GOT3 (cell line): ENCODE data around the gene UNC45B.
"Not testable (repeated sequence)": the region's sequence is repeated elsewhere in the genome, so short reads cannot be mapped to it uniquely, and the experiment has no call there.

Source experiments
- DNase-seq: peaks from one replicate; lab custom pipeline; 2025; ENCODE audit warnings: mixed read lengths; lab: John Stamatoyannopoulos, UW

The UNC45B gene

DNA sequence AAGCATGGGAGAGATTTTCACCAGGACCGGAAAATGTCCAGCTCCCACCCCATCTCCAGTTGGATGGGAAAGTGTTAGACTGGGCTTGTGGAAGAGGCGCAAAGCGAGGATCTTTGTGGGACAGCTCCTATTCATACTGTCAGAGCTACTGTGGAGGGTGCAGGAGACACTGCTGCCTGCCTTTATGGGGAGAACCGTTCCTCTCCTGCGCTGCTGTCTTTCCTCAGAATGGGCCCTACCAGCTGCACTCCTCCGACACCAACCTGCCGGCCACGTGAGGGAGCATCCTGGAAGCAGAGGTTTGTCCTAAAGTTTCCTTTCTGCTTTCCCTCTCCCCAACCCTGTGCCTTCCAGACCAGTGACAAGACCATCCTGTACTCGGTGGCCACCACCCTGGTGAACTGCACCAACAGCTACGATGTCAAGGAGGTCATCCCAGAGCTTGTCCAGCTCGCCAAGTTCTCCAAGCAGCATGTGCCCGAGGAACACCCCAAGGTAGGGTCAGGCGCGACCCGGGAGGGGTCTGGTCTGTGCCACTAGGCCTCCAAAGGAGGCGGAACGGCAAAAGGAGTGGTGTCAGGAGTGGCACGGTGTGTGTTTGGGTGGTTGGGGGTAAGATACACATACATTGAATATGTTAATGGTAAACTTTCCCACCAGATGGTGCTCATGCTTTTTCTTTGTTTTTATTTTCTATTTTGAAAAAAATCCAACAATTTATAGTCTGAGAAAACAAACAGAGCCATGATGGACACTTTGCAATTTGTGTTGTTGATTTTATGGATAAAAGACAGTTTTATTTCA lies 23.6 kb downstream of the UNC45B start:
- no peak for DNase-seq

DNA sequence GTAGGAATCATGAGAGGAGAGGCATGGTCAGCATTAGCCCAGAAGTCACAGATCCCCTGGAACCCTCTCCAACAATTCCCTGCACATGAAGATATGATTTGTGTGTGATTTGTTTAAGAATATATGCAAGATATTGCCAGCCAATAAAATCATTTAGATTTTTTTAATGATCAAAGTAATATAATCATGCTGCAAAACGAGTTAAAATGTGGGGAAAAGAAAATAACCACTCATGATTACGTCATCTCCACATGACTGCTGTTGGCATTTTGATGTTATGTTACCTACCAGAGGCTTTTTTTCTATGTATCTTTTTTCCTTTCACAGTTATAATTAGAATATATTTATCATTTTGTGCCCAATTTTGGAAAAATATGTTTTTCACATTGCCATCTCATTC lies 24.2 kb downstream of the UNC45B start:
- DNase-seq, result no peak

DNA sequence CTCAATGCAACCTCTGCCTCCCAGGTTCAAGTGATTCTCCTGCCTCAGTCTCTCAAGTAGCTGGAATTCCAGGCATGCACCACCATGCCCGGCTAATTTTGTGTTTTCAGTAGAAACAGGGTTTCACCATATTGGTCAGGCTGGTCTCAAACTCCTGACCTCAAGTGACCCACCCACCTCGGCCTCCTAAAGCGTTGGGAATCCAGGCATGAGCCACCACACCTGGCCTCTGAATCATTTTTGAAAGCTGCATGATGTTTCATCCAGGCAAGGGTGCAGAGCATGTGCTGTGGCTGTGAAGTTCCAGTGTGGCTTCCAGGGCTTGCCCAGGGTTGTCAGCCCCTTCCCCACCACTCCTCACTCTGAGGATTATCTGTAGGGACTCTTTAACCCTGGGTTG lies 24.7 kb downstream of the UNC45B start:
- not testable (repeated sequence) for DNase-seq

DNA sequence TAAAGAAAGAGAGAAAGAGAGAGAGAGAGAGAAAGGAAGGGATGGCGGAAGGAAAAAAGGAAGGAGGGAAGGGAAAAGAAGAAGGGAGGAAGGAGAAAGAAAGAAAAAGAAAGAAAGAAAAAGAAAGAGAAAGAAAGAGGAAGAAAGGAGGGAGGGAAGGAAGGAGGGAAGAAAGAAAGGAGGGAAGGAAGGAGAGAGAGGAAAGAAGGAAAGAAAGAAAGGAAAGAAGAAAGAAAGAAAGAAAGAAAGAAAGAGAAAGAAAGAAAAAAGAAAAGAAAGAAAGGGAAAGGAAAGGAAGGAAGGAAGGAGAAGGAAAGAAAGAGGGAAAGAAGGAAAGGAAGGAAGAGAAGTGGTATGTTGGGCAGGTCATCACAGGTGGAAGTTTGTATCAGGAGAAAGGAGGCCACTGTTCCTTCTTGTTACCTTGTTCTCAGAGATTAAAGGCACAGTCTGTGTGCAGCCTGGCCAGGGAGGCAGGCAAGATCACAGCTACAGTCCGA lies 27.3 kb downstream of the UNC45B start:
- DNase-seq, result no peak

DNA sequence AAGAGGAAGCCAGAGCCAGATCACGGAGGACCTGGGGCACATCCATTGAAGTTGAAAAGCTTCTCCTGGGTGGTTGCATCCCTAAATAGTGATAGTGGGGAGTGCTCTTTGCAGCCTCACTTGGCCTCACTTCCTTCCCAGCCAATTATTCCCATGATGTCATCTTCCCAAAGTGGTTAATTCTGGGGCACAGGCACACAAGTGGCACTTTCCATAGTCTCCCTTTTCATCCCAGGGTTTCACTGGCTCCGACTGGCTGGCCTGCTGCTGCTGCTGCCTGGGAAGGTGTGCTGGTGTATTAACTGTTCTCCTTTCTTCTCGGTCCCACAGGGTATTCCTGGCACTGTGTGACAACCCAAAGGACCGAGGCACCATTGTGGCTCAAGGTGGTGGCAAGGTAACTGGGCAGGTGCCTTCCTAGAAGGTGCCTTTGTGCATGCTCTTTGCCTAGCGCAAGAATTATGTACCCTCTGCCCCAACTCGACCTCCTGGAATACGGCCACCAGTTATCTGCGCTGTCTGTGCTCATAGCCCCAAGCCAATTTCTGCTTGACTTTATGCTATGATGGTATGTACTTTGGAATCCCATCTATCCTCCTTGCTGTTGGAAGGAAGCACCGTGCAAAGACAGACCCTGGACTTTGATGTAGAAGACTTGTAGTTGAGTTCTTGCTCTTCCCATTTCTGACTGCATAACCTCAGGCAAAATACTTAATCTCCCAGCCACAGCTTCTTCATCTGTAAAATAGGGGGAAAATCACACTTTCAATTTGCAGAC lies 28.2 kb downstream of the UNC45B start:
- no peak for DNase-seq

DNA sequence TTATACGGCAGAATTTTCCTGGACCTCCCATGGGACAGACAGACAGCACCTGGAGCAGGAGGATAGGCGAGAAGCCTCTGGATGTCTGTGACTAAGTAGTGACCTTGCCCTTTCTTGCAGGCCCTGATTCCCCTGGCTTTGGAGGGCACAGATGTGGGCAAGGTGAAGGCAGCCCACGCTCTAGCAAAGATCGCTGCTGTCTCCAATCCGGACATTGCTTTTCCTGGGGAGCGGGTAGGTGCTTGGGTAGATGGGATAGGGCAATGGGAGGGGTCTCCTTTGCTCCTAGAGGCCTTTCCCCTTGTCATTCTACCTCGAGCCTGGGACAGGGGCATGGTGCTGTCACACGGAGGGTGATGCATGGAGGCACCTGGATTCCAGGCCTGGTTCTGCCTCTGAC lies 29.3 kb downstream of the UNC45B start:
- DNase-seq, result no peak

DNA sequence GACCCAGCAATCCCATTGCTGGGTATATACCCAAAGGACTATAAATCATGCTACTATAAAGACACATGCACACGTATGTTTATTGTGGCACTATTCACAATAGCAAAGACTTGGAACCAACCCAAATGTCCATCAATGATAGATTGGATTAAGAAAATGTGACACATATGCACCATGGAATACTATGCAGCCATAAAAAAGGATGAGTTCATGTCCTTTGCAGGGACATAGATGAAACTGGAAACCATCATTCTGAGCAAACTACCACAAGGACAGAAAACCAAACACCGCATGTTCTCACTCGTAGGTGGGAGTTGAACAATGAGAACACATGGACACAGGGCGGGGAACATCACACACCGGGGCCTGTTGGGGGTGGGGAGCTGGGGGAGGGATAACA lies 31.8 kb downstream of the UNC45B start:
- DNase-seq, result not testable (repeated sequence)

DNA sequence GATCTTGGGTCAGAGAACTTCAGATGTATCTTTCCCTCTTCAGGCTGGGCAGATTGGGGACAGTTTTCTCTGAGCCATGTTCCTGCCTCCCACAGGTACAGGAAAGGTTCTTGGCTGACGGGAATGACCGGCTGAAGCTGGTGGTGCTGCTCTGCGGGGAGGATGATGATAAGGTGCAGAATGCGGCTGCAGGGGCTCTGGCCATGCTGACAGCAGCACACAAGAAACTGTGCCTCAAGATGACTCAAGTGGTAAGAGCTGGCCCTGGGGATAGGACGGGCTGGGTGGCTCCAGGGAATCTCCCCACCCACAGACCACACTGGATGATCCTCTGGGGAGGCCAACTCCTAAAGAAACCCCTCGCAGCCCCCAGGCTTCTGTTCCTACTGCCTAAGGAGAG lies 35.7 kb downstream of the UNC45B start:
- no peak for DNase-seq

DNA sequence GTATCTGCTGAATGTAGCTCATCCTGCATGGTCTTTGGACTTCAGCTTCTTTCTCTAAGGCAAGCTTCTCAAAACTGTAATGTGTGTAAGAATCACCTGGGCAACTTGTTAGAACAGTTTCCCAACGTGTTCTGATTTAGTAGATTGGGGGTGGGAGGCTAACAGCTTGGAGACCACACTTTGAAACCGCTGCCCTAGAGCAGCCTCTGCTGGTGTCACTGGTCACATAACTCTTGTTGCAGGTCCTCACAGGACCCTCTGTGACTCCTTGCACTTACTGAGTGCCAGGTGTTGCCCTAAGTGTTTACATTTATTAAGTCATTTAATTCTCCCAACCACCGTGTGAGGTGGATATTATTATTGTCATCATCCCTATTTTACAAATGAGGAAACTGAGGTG lies 36.7 kb downstream of the UNC45B start:
- DNase-seq, result no peak

DNA sequence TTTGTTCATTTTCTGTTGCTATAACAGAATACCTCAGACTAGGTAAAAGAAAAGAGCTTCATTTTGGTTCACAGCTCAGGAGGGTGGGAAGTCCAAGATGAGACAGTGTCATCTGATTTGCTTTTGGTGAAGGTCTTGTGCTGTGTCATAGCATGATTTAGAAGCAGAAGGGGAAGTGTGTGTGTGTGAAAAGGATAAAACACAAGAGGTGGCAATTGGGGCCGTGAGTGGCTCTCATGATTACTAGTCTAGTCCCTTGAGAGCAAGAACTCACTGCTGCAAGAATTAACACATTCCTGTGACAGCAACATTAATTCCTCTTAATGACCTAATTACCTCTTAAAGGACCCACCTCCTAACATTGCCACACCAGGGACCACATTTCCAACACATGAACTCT lies 38.2 kb downstream of the UNC45B start:
- no peak for DNase-seq

DNA sequence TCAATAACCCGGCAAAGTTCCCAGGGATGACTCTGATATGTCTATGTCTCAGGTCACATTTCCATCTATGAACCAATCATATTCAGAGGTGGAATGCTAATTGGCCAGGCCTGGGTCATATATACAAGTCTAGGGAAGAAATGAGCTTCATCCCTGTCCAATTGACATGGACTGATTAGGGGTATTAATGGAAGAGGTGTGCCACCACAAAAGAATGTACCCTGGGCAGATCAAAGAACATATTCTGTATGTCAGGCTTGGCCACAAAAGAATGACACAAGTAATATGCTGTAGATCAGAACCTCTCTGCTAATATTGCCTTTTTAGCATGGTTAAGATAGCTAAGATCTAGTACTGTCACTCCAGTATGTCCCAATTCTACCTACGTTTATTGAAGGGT lies 39.9 kb downstream of the UNC45B start:
- DNase-seq, result no peak

DNA sequence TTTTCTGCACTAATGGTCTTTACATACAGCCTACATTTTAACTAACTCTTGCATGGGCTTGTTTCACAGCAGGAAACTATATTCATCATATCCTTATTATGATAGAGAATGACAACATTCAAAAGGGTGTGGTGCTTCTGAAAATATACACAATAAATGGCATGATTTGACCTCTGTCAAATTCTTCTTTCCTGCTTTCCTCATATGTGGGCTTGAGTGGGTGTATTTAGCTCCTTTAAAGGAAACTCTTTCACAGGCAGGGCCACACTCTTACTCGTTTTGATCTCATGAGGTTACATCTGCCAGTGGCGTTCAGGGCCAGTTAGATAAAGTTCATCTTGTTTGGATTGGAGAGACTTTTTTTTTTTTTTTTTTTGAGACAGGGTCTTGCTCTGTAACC lies 40.5 kb downstream of the UNC45B start:
- no peak for DNase-seq

DNA sequence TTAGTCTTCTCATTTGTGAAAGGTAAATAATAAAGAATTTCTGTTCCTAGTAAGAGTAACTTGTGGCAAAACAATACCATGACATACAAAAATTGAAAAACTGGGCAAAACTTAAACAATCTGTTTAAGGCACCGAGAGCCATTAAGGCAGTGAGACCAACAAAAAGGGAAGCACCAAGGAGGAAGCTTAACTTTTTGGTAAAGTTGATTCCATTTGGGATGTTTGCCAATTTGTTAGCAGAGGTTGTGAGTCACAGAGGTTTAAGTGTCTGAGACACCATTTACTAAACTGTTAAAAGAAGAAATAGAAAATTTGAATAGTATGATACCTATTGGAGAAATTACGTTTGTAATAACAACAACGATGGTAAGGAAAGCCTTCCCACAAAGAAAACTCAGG lies 41.7 kb downstream of the UNC45B start:
- no peak for DNase-seq

DNA sequence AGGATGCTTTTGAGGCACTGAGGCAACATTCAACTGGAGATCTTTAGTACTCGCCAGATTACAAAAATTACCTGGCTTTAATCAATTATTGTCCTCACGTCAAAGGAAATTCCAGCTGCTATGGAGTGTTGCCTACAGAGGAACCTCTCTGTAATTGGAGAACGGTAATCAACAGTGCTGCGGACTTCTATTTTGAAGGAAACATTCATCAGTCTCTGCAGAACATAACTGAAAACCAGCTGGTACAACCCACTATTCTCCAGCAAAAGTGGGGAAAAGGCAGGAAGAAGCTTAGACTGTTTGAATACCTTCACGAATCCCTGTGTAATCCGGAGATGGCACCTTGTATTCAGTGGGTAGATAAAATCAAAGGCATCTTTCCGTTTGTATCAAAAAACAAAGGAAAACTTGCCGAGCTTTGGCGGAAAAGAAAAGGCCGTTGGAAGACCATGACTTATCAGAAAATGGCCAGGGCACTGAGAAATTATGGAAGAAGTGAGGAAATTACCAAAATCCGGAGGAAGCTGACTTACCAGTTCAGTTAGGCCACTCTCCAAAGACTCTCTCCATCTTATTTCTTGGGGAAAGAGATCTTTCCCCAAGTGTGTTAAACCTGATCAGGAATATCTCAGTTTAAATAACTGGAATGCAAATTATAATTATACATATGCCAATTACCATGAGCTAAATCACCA lies 43.5 kb downstream of the UNC45B start:
- no peak for DNase-seq

DNA sequence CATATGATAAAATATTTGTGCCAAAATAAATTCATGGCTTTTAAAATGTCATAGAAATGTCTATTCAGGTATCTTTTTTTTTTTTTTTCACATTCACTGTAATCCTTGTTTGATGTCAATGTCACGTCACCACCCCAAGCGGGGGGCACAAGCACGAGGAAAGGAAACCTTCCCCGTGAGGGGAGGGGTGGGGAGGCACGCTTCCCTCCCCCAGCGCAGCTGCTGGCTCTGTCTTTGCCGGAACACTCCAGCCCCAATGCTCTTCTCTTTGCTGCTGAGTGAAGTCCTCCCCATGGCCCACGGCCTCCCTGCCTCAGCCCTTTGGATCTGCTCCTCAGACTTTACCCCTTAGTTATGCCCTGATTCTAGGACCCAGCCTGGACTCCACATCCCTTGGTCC lies 45.1 kb downstream of the UNC45B start:
- no peak for DNase-seq

DNA sequence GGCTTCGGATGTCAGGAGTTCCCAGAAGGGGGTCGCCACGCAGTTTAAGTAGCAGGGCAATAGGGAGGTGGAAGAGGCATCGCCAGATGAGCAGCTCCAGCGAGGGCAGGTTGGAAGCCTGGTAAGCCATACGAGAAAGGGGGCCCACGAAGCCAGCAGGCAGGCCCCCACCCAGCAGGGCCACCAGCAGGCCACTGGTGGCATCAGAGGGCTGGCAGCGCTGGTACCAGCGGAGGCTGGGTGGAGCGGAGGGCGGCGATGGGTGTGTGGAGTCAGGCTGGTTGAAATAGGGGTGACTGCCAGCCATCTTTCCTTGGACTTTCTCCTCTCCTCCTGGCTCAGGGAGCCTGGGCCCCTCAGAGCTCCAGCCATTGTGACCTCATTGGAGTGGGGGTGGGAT lies 46.4 kb downstream of the UNC45B start, which contains the start of gene SLC35G3:
Gene SLC35G3 (minus strand): TSS at position 393 of the 400 bp plus-strand sequence. CDS start 86 bp downstream, at position 307.
- not testable (repeated sequence) for DNase-seq

DNA sequence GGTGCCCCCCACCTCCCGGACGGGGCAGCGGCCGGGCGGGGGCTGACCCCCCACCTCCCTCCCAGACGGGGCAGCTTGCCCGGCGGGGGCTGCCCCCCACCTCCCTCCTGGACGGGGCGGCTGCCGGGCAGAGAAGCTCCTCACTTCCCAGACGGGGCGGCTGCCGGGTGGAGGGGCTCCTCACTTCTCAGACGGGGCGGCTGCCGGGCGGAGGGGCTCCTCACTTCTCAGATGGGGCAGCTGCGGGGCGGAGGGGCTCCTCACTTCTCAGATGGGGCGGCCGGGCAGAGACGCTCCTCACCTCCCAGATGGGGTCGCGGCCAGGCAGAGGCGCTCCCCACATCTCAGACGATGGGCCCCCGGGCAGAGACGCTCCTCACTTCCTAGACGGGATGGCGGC lies 47.4 kb downstream of the UNC45B start:
- not testable (repeated sequence) for DNase-seq

DNA sequence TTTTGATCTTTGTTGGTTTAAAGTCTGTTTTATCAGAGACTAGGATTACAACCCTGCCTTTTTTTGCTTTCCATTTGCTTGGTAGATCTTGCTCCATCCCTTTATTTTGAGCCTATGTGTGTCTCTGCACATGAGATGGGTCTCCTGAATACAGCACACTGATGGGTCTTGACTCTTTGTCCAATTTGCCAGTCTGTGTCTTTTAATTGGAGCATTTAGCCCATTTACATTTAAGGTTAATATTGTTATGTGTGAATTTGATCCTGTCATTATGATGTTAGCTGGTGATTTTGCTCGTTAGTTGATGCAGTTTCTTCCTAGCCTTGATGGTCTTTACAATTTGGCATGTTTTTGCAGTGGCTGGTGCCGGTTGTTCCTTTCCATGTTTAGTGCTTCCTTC lies 55.0 kb downstream of the UNC45B start:
- DNase-seq, result not testable (repeated sequence)

DNA sequence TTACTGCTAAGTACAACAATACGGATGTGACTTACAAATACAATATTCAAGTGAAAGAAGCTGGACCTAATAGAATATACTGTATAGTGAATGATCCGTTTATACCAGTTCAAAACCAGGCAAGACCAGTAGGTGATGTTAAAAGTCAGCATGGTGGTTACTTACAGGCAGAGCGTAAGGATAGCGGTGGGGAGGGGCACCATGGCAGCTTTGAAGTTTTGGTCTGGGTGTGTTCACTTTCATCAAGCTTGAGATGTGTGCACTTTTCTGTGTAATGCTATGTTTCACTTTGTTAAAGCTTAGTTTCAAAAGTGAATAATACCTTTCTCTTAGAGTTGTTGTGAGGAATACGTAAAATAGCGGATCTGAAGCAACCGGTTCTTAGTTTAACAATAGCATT lies 63.1 kb downstream of the UNC45B start:
- DNase-seq, result no peak

DNA sequence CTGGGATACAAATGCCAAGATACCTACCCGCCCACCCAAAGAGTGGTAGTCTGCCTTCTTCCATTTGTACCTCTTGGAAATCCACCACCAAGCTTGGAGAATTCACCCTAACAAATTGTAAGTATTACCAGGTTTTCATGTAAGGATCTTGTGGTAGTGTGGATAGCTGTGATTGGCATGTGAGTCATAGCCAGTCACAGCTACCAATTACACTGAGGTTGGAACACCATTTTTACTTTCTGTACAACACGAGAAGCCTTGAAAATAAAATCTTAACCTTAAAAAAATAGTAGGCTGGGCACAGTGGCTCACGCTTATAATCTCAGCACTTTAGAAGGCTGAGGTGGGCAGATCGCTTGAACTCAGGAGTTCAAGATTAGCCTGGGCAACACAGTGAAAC lies 65.1 kb downstream of the UNC45B start:
- DNase-seq, result no peak

DNA sequence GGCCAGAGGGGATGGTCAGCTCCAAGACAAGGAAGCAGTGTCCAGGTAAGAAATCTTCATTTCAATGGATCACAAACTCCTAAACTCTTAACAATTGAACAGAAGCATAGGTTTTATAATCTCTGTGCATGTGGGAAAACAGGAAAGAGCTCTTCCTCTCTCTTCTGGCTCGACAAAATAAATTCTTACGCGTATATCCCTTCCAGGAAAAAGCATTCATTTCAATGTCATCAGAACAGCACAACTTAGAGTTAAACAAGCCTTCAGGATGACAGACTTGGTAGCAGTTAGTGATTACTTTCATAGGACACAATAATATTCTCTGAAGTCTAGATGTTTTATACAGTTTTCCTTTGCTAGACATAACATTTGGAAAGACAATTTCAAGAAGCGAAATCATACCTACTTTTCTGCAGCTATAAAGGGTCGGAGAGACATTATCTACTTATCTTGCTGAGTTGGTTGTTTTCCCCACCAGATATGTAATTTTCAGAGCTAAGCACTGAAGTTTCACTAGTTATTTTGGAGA lies 65.9 kb downstream of the UNC45B start:
- DNase-seq, result no peak

DNA sequence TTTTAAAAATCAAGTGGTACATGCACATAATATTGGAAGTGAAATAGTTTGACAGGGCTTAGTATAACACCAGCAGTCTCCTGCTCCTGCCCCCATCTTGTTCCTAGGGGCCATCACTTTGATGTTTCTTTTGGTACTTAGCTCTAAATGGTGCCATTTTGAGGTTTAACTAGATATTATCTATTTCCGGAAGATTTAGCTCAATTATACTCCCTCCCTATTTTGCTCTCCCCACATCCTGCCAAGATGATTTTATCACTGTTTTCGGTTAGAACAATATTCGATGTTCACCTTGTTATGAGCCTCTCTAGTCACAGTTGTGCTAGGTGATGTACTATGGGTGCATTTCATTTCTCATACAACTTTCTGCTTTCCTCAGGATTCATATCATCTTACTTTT lies 66.6 kb downstream of the UNC45B start:
- DNase-seq, result no peak
